Transverse colon (tissue), 4 donors: ENCODE results near the gene RIPOR1.

Source experiments
- EP300 ChIP-seq: sonication (generic); formaldehyde crosslinking; IDR thresholded peaks from one replicate; pipeline ENCODE4 v1.6.1; 2017; ENCODE audit warnings: antibody characterized with exemption, low read depth
- POLR2A ChIP-seq: fragments of 450-650 bp; IDR thresholded peaks from one replicate; pipeline ENCODE4 v1.6.1; 2016; ENCODE audit warnings: antibody characterized with exemption, mild to moderate bottlenecking, moderate library complexity
- POLR2AphosphoS5 ChIP-seq, 3 donors: sonication (generic); formaldehyde crosslinking; IDR thresholded peaks; one replicate each; pipeline ENCODE4 v1.6.1; 2016; ENCODE audit warnings: antibody characterized with exemption in 3 of 3
- TF ChIP-seq, protein P1 (sequence below), 5 experiments: fragments of 200-600 bp in 3 of 5; fragments of 450-650 bp in 2 of 5; sonication (generic) in 3 of 5; IDR thresholded peaks; 1 replicate in 2 of 5; 2 replicates in 3 of 5; pipeline ENCODE4 v1.5.1; 2016 to 2017; ENCODE audit warnings: antibody characterized with exemption in 5 of 5, inconsistent platforms in 3 of 5, mild to moderate bottlenecking in 2 of 5, moderate library complexity in 1 of 5

DNA sequence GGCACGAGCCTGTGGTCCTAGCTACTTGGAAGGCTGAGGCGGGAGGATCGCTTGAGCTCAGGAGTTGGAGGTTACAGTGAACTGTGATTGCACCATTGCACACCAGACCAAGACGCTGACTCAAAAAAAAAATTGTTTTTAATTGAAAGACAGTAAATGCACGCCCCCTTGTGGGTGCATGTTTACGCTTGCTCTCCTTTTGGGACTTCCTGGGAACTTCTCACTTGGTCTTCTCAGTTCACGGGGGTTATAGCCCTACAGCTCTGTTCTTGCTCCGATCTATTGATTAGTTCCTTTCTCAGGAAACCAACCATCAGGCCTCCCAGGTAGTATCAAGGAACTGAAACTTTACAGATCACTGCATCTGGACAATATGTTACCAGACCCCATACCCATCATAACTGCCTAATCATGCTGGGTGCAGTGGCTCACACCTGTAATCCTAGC, 14.2 kb upstream of the RIPOR1 start:
- TF ChIP-seq, protein P1, sequence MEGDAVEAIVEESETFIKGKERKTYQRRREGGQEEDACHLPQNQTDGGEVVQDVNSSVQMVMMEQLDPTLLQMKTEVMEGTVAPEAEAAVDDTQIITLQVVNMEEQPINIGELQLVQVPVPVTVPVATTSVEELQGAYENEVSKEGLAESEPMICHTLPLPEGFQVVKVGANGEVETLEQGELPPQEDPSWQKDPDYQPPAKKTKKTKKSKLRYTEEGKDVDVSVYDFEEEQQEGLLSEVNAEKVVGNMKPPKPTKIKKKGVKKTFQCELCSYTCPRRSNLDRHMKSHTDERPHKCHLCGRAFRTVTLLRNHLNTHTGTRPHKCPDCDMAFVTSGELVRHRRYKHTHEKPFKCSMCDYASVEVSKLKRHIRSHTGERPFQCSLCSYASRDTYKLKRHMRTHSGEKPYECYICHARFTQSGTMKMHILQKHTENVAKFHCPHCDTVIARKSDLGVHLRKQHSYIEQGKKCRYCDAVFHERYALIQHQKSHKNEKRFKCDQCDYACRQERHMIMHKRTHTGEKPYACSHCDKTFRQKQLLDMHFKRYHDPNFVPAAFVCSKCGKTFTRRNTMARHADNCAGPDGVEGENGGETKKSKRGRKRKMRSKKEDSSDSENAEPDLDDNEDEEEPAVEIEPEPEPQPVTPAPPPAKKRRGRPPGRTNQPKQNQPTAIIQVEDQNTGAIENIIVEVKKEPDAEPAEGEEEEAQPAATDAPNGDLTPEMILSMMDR (IDR thresholded peaks at IDR 0.05): peak; percentile 51 to 69 (median 63)
- TF ChIP-seq POLR2A: no peak
- TF ChIP-seq POLR2AphosphoS5 (IDR thresholded peaks at IDR 0.05): no peak
- TF ChIP-seq EP300: no peak
